ENCODE results near the gene ABCA6. TPM values are rescaled to one million over a fixed set of nuclear protein-coding genes. Genes with fewer than 3 reads are reported as not detected.

Gene ABCA6
- total RNA-seq, 2 experiments from 2014 or later: 0.10 to 0.23 TPM

DNA sequence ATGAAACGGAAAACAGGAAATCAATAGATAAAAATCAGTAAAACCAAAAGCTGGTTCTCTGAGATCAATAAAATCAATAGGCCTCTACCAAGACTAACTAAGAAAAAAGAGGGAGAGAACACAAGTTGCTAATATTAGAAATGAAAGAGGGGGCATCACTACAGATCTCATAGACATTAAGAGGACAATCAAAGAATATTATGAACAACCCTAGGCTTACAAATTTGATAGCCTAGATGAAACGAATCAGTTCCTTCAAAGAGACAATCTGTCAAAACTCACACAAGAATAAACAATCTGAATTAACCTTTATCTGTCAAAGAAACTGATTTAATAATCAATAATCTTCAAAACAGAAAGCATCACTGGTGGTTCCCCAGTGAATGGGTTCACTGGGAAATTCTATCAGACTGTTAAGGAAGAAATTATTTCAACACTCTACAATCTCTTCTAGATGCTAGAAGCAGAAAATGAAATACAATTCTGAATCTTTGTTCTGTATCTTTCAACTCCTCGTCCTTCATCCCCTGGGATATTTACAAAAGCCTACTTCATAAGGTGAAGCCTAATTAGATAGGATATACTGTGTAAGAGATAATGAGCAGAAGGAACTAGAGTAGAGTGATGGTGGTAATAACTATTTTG is 85.4 kb downstream of the ABCA6 start:
- no peaks in the 10 kb centered on the region for H3K4me1 Mint-ChIP-seq
- H3K4me3 Mint-ChIP-seq: no peak overlapping the region
- peaks cover 4% of the 10 kb centered on the region for H3K27me3 Mint-ChIP-seq
- peaks cover 22% of the 10 kb centered on the region for H3K9me3 Mint-ChIP-seq
- no peak for DNase-seq
- H3K27ac Mint-ChIP-seq: no peak overlapping the region
- H3K36me3 Mint-ChIP-seq: no peaks in the 10 kb centered on the region

DNA sequence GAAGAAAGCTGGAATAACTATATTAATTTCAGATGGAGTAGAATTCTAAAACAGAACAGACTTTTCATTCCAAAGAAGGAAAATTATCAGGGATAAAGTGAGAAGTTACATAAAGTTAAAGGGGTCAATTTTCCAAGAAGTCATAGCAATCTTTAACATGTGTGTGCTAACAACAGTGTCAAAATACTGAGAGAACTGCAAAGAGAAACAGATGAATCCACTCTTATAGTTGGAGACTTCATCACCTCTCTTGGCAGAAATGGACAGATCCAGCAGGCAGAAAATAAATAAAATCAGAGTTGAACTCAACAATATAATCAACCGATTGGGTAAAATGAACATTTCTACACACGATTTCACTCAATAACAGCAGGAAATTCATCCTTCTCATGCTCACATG is 86.4 kb downstream of the ABCA6 start:
- DNase-seq: no peak
- H3K9me3 Mint-ChIP-seq: peaks cover 22% of the 10 kb centered on the region
- H3K27ac Mint-ChIP-seq: no peak overlapping the region
- H3K4me3 Mint-ChIP-seq: no peak overlapping the region
- no peaks in the 10 kb centered on the region for H3K4me1 Mint-ChIP-seq
- no peaks in the 10 kb centered on the region for H3K36me3 Mint-ChIP-seq
- H3K27me3 Mint-ChIP-seq: peaks cover 7% of the 10 kb centered on the region

DNA sequence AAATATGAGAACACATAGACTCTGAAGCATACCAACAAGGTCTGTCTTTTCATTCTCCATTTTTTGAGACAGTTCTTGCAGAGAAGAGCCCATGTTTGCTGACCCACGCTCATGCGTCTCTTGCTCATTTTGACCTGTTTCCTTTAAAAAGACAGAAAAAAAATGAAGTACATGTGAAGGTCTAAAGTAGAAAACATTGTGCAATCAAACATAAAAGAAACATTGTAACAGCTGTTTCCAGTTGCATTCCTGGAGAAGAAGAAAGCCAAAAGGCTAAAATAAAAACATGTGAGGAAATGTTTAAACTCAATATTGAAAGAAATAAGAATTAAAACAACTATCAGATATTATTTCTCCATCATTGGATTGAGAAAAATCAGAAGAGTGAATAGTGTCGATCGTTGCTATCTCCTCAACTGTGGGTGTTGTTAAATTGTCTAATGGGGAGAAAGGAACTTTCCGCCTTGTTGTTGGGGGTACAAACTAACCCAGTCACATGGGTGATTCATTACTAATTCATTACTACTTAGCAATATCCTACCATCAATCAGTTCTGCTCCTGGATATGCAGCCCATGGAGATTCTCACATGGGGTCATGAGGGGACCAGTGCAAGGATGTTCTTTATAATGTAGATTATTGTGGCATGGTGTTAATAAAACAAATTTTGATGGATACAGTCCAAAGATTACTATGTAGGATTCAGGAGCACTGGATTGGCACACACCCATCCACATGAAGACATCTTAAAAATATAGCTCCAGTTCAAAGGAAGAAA is 90.5 kb downstream of the ABCA6 start:
- DNase-seq: no peak
- Mint-ChIP-seq H3K36me3 (no peaks in the 10 kb centered on the region), H3K27me3 (peaks cover 7% of the 10 kb centered on the region), H3K27ac (no peak overlapping the region), H3K4me1 (peaks cover 14% of the 10 kb centered on the region), H3K9me3 (peaks cover 16% of the 10 kb centered on the region), H3K4me3 (no peak overlapping the region)

DNA sequence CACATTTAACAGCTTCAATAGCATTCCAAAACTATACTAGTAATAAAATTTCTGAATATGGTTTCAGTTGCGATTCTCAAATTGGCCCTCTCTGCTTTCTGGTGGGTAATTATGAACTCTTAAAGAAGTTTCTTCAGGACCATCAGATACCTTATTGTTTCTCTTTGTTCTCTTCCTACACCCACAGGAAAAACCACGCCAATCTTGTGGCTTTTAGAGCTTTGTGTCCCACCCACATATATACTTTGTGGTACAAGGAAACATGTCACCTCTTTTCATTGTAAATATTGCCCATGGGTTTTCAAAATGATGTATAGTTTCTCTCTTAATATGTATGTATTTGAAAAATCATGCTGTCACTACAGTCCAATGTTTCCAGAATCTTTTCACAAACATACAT is 93.1 kb downstream of the ABCA6 start:
- DNase-seq: peak; percentile 2
- Mint-ChIP-seq H3K27me3 (peaks cover 6% of the 10 kb centered on the region), H3K4me1 (peaks cover 14% of the 10 kb centered on the region), H3K36me3 (no peaks in the 10 kb centered on the region), H3K4me3 (no peak overlapping the region), H3K27ac (no peak overlapping the region), H3K9me3 (peaks cover 6% of the 10 kb centered on the region)

DNA sequence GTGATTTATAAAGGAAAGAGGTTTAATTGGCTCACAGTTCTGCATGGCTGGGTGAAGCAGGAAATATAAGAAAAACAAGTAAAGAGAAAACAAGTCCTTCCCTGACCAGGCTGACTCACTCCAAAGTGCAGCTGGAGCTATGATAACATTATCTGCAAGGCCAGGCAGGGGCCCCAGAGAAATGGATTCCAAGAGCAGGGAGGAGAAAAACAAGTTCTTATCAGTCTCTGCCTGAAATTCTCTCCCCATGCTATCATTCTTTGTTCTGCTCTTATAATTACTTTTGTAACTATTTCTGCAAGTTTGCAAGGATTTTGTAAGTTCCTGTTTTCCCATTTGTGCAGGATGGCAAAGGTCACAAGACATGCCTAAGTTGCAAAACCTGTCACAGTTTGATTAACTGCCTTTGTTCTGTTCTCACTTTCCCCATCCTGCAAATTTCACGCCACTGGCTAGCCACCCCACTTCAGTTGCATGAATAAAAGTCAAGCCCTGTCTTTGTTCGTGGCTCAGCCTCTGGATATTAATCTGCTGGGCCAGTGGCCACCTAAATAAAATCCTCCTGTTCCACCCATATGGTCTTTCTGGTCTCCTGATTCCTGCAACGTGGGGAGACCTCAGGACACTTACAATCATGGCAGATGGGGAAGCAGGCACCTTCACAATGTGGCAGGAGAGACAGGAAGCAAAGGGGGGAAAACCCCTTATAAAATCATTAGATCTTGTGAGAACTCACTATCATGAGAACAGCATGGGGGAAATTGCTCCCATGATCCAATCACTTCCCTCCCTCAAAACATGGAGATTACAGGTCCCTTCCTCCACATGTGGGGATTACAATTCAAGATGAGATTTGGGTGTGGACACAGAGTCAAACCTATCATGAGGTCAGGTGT is 94.1 kb downstream of the ABCA6 start:
- DNase-seq: no peak
- no peak overlapping the region for H3K27ac Mint-ChIP-seq
- H3K9me3 Mint-ChIP-seq: peaks cover 1% of the 10 kb centered on the region
- no peak overlapping the region for H3K4me3 Mint-ChIP-seq
- peaks cover 14% of the 10 kb centered on the region for H3K4me1 Mint-ChIP-seq
- peaks cover 3% of the 10 kb centered on the region for H3K27me3 Mint-ChIP-seq
- H3K36me3 Mint-ChIP-seq: no peaks in the 10 kb centered on the region

DNA sequence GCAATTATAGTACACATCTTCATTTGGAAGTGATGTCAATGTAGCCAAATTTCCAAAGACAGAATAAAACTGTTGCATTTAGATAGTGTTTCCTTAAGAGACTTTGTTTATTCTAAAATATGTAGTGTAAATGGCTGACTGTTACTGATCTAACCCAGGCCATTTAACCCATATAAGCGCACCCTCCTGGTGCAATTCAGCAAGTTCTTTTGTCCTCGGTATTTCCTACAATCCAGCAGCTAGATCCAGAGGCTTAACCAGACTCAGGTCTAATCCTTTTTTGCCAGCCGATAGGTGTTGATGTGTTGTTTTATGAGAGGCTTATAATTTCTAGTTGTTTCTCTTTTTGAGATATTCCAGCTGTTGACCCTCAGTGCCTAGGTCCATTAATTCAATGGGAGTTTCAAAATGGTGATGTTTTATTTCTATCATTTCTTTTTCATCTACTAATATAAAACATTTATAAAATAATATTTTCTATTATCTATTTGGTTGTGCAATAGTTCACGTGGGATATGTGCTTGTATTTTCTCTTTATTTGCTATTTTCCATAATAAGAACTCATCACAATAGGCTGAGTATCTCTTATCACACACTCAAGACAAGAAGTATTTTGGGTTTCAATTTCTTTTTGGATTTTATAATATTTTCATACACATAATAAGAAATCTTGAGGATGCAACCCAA is 95.4 kb downstream of the ABCA6 start:
- no peak overlapping the region for H3K27ac Mint-ChIP-seq
- no peak for DNase-seq
- H3K27me3 Mint-ChIP-seq: peaks cover 3% of the 10 kb centered on the region
- peaks cover 14% of the 10 kb centered on the region for H3K4me1 Mint-ChIP-seq
- no peak overlapping the region for H3K4me3 Mint-ChIP-seq
- H3K36me3 Mint-ChIP-seq: no peaks in the 10 kb centered on the region
- H3K9me3 Mint-ChIP-seq: no peaks in the 10 kb centered on the region

DNA sequence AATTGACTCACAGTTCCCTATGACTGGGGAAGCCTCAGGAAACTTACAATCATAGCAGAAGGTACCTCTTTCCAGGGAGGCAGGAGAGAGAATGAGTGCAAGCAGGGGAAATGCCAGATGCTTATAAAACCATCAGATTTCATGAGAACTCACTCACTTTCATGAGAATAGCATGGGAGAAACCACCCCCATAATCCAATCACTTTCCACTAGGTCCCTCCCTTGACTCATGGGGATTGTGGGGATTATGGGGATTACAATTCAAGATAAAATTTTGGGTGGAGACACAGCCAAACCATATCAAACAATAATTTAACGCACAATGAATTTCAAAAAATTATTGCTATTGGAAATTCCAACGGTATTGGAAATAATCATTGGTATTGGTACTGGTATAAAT is 96.0 kb downstream of the ABCA6 start:
- Mint-ChIP-seq H3K27me3 (no peaks in the 10 kb centered on the region), H3K4me1 (peaks cover 14% of the 10 kb centered on the region), H3K27ac (no peak overlapping the region), H3K9me3 (no peaks in the 10 kb centered on the region), H3K4me3 (no peak overlapping the region), H3K36me3 (no peaks in the 10 kb centered on the region)
- no peak for DNase-seq

DNA sequence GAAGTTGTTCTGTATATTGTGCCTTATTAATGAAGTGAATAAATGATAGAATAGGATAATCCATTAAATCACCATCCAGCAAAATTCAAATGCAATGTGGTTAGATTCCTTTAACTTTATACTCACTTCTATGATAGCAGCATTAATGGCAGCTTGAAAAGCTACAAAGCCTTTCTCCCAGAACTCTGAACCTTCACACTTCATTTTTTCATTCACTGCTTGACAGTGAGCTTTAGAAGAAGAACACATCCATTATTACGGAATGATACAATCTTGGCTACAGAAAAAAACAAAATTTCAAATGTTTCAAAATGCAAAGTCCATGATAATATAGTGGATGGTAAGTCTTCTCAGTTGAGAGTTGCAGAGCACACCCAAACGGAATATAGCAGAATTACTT is 97.3 kb downstream of the ABCA6 start:
- Mint-ChIP-seq H3K36me3 (no peaks in the 10 kb centered on the region), H3K4me3 (no peak overlapping the region)

DNA sequence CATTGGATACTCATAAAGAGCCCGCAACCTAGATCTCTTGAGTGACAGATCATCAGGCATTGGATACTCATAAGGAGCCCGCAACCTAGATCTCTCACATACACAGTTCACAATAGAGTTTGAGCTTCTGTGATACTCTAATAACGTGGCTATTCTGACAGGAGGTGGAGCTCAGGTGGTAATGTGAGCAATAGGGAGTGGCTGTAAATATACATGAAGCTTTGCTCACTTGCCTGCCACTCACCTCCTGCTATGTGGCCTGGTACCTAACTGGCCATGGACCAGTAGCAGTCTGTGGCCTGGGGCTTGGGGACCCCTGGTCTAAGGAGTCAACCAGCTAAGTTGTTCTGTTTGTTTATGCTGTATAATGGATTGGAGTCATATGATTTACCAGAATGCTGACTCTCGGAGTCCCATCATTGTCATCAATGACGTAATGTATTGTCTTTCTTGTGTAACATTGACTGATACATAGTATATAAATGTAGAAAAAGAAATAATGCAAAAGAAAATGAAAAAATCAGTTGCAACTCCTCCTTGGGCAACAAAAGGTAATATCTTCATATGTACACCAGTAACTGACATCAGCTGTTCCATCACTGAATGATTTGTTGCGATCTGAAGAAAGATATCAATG is 98.5 kb downstream of the ABCA6 start:
- Mint-ChIP-seq H3K27ac (no peak overlapping the region), H3K27me3 (no peaks in the 10 kb centered on the region), H3K4me1 (peaks cover 6% of the 10 kb centered on the region), H3K4me3 (no peak overlapping the region), H3K36me3 (no peaks in the 10 kb centered on the region), H3K9me3 (peaks cover 1% of the 10 kb centered on the region)
- DNase-seq: no peak

More for the DNA sequence above, 97.3 kb downstream of the ABCA6 start:
- H3K27ac Mint-ChIP-seq: no peak overlapping the region
- H3K4me1 Mint-ChIP-seq: peaks cover 14% of the 10 kb centered on the region
- no peaks in the 10 kb centered on the region for H3K27me3 Mint-ChIP-seq
- no peak for DNase-seq
- peaks cover 1% of the 10 kb centered on the region for H3K9me3 Mint-ChIP-seq

DNA sequence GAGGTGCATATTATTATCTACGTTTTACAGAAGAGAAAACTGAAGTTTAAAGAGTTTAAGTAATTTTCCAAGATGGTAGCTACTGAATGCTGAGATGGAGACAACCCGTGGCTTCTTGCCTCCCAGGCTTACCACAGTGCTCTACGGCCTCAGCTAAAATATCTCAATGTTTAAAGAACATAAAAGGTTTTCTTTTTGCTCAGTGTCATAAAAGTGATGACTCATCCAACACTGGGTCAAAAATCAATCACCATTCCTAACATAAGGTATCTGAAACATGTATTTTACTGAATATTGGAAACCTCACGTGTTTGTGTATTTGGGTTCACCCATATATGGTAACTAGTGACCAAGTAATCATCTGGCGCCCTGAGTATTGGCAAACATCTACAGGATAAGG is 99.4 kb downstream of the ABCA6 start:
- Mint-ChIP-seq H3K27me3 (no peaks in the 10 kb centered on the region), H3K36me3 (no peaks in the 10 kb centered on the region), H3K4me3 (no peak overlapping the region), H3K4me1 (no peaks in the 10 kb centered on the region), H3K27ac (no peak overlapping the region), H3K9me3 (peaks cover 5% of the 10 kb centered on the region)
- DNase-seq: no peak

DNA sequence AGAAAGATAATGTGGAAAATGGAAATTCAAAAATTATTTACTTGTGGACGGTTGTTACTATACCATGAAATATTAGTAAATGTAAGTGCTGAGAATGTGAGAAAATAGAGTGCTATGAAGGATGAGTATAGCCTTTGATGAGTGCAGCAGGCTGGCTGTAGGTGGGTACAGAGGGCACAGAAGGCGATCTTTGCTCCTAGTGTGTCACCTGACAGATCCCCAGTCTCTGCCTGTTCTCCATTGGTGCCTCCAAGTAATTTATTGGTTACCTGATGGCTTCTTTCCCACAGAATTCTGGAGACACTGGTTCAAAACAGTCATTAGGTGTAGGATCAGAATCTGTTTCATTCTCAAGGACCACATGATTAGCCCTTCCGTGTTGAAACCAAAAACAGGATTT is 109.9 kb downstream of the ABCA6 start:
- no peaks in the 10 kb centered on the region for H3K4me1 Mint-ChIP-seq
- H3K4me3 Mint-ChIP-seq: no peak overlapping the region
- H3K27me3 Mint-ChIP-seq: no peaks in the 10 kb centered on the region
- no peak overlapping the region for H3K27ac Mint-ChIP-seq
- H3K36me3 Mint-ChIP-seq: no peaks in the 10 kb centered on the region
- DNase-seq: no peak
- peaks cover 6% of the 10 kb centered on the region for H3K9me3 Mint-ChIP-seq

DNA sequence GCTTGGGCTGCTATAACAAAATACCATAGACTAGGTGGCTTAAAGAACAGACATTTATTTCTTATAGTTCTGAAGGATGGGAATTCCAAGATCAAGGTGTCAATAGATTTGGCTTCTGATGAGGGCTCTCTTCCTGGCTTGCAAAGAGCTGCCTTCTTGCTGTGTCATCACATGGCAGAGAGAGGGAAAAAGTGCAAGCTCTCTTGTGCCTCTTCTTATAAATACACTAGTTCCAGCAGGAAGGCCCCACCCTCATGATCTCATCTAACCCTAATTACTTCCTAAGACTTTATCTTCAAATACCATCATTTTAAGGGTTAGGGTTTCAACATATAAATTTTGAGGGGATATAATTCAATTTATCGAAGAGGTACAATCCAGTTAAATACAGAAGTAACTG is 111.5 kb downstream of the ABCA6 start:
- no peak for DNase-seq
- Mint-ChIP-seq H3K9me3 (no peaks in the 10 kb centered on the region), H3K4me3 (no peak overlapping the region), H3K27ac (no peak overlapping the region), H3K36me3 (no peaks in the 10 kb centered on the region), H3K4me1 (no peaks in the 10 kb centered on the region), H3K27me3 (no peaks in the 10 kb centered on the region)

Data from activated naive CD8-positive, alpha-beta T cell treated with anti-CD3 and anti-CD28 coated beads for 36 hours (primary cell).